GM21515 (cell line): ENCODE results near the gene GMPR.
"Not testable (repeated sequence)": the region's sequence is repeated elsewhere in the genome, so short reads cannot be mapped to it uniquely, and the experiment has no call there.

Experiments
- ATAC-seq: cut with Tn5 transposase; IDR thresholded peaks from one replicate; pipeline ENCODE4 v1.9.1; 2021; ENCODE audit not compliant: unreplicated experiment

GMPR gene

GRCh38 chr6:16244869-16245451, 6.6 kb downstream of the GMPR start:
- ATAC-seq, result no peak

GRCh38 chr6:16248271-16248853, 10.0 kb downstream of the GMPR start:
- no peak for ATAC-seq

GRCh38 chr6:16249971-16250370, 11.6 kb downstream of the GMPR start:
- no peak for ATAC-seq

GRCh38 chr6:16251706-16252105, 13.3 kb downstream of the GMPR start:
- ATAC-seq, result no peak

- ATAC-seq, result no peak
Observed at GRCh38 chr6:16252686-16253299, 14.4 kb downstream of the GMPR start.

GRCh38 chr6:16253399-16254144, 15.2 kb downstream of the GMPR start:
- no peak for ATAC-seq

- ATAC-seq, result no peak
Observed at GRCh38 chr6:16254535-16254934, 16.1 kb downstream of the GMPR start.

GRCh38 chr6:16256781-16257180, 18.4 kb downstream of the GMPR start:
- no peak for ATAC-seq

GRCh38 chr6:16257999-16258708, 19.8 kb downstream of the GMPR start:
- ATAC-seq, result no peak

- no peak for ATAC-seq
Observed at GRCh38 chr6:16258709-16259075, 20.3 kb downstream of the GMPR start.

- ATAC-seq, result not testable (repeated sequence)
Observed at GRCh38 chr6:16259604-16260003, 21.2 kb downstream of the GMPR start.

- ATAC-seq, result not testable (repeated sequence)
Observed at GRCh38 chr6:16260602-16261001, 22.2 kb downstream of the GMPR start.

- ATAC-seq, result not testable (repeated sequence)
Observed at GRCh38 chr6:16262773-16263172, 24.4 kb downstream of the GMPR start.

GRCh38 chr6:16263464-16264099, 25.2 kb downstream of the GMPR start:
- ATAC-seq, result not testable (repeated sequence)

GRCh38 chr6:16264785-16265184, 26.4 kb downstream of the GMPR start:
- ATAC-seq, result no peak

GRCh38 chr6:16265351-16266341, 27.3 kb downstream of the GMPR start:
- ATAC-seq, result no peak

- no peak for ATAC-seq
Observed at GRCh38 chr6:16267428-16268263, 29.3 kb downstream of the GMPR start.

- ATAC-seq, result not testable (repeated sequence)
Observed at GRCh38 chr6:16269442-16270070, 31.2 kb downstream of the GMPR start.
